HEK293 (cell line): ENCODE results near the gene REM2.

Experiments used
- GLI4 ChIP-seq: fragments of 450-650 bp; formaldehyde crosslinking; IDR thresholded peaks from 2 replicates; pipeline ENCODE4 v1.5.1; 2016; ENCODE audit warnings: missing biosample characterization, missing genetic modification characterization
- ZNF155 ChIP-seq: fragments of 450-650 bp; formaldehyde crosslinking; IDR thresholded peaks from 2 replicates; pipeline ENCODE4 v1.5.1; 2016; ENCODE audit warnings: missing biosample characterization, missing genetic modification characterization
- ZNF175 ChIP-seq: fragments of 450-650 bp; formaldehyde crosslinking; IDR thresholded peaks from 2 replicates; pipeline ENCODE4 v1.5.1; 2016; ENCODE audit warnings: missing biosample characterization, missing genetic modification characterization
- ZNF362 ChIP-seq: fragments of 450-650 bp; formaldehyde crosslinking; IDR thresholded peaks from 2 replicates; pipeline ENCODE4 v1.5.1; 2016; ENCODE audit warnings: missing biosample characterization, missing genetic modification characterization
- ZNF707 ChIP-seq: fragments of 450-650 bp; formaldehyde crosslinking; IDR thresholded peaks from 2 replicates; pipeline ENCODE4 v1.5.1; 2016; ENCODE audit warnings: missing biosample characterization, missing genetic modification characterization
- TF ChIP-seq, protein P1 (sequence below): fragments of 450-650 bp; formaldehyde crosslinking; IDR thresholded peaks from 2 replicates; pipeline ENCODE4 v1.5.1; 2016; ENCODE audit warnings: missing biosample characterization, missing genetic modification characterization

GRCh38 chr14:22852599-22852939, 30.5 kb upstream of the REM2 start:
- TF ChIP-seq, protein P1, sequence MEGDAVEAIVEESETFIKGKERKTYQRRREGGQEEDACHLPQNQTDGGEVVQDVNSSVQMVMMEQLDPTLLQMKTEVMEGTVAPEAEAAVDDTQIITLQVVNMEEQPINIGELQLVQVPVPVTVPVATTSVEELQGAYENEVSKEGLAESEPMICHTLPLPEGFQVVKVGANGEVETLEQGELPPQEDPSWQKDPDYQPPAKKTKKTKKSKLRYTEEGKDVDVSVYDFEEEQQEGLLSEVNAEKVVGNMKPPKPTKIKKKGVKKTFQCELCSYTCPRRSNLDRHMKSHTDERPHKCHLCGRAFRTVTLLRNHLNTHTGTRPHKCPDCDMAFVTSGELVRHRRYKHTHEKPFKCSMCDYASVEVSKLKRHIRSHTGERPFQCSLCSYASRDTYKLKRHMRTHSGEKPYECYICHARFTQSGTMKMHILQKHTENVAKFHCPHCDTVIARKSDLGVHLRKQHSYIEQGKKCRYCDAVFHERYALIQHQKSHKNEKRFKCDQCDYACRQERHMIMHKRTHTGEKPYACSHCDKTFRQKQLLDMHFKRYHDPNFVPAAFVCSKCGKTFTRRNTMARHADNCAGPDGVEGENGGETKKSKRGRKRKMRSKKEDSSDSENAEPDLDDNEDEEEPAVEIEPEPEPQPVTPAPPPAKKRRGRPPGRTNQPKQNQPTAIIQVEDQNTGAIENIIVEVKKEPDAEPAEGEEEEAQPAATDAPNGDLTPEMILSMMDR (tag by site-specific recombination): no peak
- TF ChIP-seq ZNF175 (tag by site-specific recombination): no peak
- no peak for TF ChIP-seq ZNF362
- no peak for TF ChIP-seq GLI4 (tag by site-specific recombination)
- TF ChIP-seq ZNF707: no peak
- TF ChIP-seq ZNF155: no peak
